Omental fat pad (tissue), 4 donors: Measurements from ENCODE around the gene ACBD6. TPM values are rescaled to one million over a fixed set of nuclear protein-coding genes. Genes with fewer than 3 reads are reported as not detected.

Experiments used
- ATAC-seq: fragments of 150-250 bp; one replicate; pipeline ENCODE4 v1.9.1; 2016; ENCODE audit warnings: mild to moderate bottlenecking, moderate library complexity; ENCODE audit not compliant: low FRiP score
- DNase-seq: peaks from one replicate; pipeline ENCODE4 v3.0.0-alpha.2; 2019; ENCODE audit warnings: low spot score
- CTCF ChIP-seq, 3 donors: fragments of 450-650 bp; IDR thresholded peaks; one replicate each; pipeline ENCODE4 v1.5.1; 2016 to 2017; ENCODE audit warnings: antibody characterized with exemption in 3 of 3, mild to moderate bottlenecking in 3 of 3, moderate library complexity in 2 of 3
- total RNA-seq, 4 donors: library from RNA; depleted of rRNA; stranded (reverse); fragments of >200 nt; gene quantifications; one replicate each; pipeline ENCODE4 v1.1.0, GENCODE V29; 2016

Gene ACBD6
- total RNA-seq, 4 donors from 2014 or later, result 30.0 to 46.2 (median 38.9) TPM

DNA sequence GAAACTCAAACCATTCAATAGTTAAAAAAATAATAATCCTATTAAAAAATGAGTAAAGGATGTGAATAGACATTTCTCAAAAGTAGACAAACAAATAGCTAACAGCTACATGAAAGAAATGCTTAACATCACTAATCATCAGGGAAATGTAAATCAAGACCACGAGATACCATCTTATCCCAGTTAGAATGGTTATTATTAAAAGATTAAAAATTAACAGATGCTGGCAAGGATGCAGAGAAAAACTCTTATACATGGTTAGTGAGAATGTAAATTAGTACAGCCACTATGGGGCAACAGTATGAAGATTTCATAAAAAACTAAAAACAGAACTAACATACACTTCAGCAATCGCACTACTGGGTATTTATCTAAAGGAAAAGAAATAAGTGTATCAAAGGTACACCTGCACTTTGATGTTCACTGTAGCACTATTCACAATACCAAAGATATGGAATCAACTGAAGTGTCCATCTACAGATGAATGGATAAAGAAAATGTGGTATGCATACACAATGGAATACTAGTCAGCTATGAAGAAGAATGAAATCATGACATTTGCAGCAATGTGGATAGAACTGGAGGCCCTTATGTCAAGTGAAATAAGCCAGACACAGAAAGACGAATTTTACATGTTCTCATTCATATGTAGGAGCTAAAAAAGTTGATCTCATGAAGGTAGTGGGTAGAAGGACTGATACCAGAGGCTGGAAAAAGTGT is 117.9 kb downstream of the ACBD6 start:
- DNase-seq (no peak), ATAC-seq (no peak)
- TF ChIP-seq CTCF (IDR thresholded peaks at IDR 0.05), result no peak

DNA sequence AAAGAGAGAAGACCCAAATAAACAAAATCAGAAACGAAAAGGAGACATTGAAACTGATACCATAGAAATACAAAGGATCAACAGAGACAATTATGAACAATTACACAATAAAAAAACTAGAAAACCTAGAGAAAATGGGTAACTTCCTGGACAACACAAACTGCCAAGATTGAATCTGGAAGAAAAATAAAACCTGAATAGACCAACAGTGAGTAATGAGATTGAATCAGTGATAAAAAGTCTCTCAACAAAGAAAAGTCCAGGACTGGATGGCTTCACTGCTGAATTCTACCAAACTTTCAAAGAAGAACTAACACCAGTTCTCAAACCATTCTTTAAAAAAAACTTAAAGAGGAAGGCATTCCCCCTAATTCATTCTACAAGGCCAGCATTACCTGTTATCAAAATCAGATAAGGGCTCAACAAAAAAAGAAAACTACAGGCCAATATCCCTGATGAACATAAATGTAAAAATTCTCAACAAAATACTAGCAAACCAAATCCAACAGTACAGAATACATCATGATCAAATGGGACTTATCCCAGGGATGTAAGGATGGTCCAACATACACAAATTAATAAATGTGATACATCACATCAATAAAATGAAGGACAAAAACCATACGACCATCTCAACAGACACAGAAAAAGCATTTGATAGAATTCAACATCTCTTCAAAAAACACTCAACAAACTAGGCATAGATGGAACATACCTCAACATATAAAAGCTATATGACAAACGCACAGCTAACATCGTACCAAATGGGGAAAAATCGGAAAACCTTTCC is 119.9 kb downstream of the ACBD6 start:
- ATAC-seq, result no peak
- DNase-seq, result no peak
- no peak for TF ChIP-seq CTCF (IDR thresholded peaks at IDR 0.05)

DNA sequence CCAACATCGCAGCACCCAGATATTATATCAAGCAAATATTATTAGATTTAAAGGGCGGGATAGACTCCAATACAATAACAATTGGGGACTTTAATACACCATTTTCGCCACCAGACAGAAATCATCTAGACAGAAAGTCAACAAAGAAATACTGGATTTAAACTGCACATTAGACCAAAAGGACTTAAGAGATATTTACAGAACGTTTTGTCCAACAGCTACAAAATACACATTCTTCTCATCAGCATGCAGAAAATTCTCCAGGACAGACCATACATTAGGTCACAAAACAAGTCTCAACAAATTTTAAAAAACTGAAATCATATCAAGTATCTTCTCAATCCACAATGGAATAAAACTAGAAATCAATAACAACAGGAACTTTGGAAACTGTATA is 121.2 kb downstream of the ACBD6 start:
- DNase-seq, result no peak
- ATAC-seq, result no peak
- no peak for TF ChIP-seq CTCF (IDR thresholded peaks at IDR 0.05)

- DNase-seq (no peak), ATAC-seq (no peak)
- TF ChIP-seq CTCF (IDR thresholded peaks at IDR 0.05), result no peak
Measured at GRCh38 chr1:180380259-180381183, 121.9 kb downstream of the ACBD6 start.

GRCh38 chr1:180376800-180377199 is 125.6 kb downstream of the ACBD6 start:
- ATAC-seq, result no peak
- no peak for TF ChIP-seq CTCF (IDR thresholded peaks at IDR 0.05)
- DNase-seq, result no peak

DNA sequence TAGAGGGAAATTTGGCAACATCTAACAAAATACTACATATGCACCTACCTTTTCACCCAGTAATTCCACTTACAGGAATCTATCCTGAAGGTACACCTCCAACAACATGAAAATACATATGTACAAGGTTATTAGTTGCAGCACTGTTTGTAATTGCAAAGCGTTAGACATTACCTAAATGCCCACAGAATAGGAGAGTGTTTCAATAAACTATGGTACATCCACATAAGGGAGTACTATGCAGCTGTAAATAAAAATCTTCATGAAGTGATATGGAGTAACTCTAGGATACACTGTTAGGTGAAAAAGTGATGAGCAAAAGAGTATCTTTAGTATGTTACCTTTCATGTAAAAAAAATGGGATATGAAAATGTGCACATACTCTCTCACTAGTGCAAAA is 126.1 kb downstream of the ACBD6 start:
- ATAC-seq, result no peak
- no peak for DNase-seq
- no peak for TF ChIP-seq CTCF (IDR thresholded peaks at IDR 0.05)
